Measurements from ENCODE around the gene DCAF6.

DNA sequence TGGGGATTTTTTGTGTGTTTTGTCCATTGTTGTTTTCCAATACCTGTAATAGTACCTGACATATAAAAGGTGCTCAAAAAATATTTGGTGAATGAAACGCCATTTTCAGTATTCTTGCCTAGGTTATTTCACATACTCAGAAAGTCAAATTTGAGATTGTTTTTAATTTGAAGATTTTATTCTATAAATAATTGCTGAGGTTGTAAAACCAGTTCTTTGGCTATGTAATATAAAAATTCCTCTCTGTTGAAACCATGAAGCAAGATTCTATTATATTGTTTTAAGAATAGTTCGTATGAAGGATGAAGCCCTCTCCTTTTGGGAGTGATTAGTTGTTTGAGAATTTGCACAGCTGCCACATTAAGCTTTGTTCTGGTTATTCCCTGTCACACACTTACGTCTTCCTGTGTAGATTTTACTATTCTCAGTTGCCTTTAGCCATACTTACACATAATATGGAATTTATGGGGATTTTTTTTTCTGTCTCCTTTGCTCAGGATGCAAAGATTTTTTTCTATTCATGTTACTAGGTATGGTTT is 60.6 kb downstream of the DCAF6 start:
- TF ChIP-seq CTCF (IDR thresholded peaks at IDR 0.05) (no peak), ZFX (IDR thresholded peaks at IDR 0.05; ENCODE audit: borderline replicate concordance) (no peak)
